DMS153 (cell line): Measurements from ENCODE around the gene OTOGL.
"Not testable (repeated sequence)": the region's sequence is repeated elsewhere in the genome, so short reads cannot be mapped to it uniquely, and the experiment has no call there.

Experiments
- DNase-seq: peaks from one replicate; lab custom pipeline; 2025; lab: John Stamatoyannopoulos, UW

The OTOGL gene

GRCh38 chr12:80135624-80136023 lies 36.3 kb downstream of the OTOGL start:
- no peak for DNase-seq

GRCh38 chr12:80140005-80140404 lies 40.7 kb downstream of the OTOGL start:
- DNase-seq = no peak

- DNase-seq = no peak
These were observed 43.3 kb downstream of the OTOGL start for GRCh38 chr12:80142640-80143039.

- no peak for DNase-seq
These were observed 44.2 kb downstream of the OTOGL start for GRCh38 chr12:80143537-80143936.

GRCh38 chr12:80149547-80150313 lies 50.4 kb downstream of the OTOGL start:
- not testable (repeated sequence) for DNase-seq

- DNase-seq = no peak
These were observed 51.8 kb downstream of the OTOGL start for GRCh38 chr12:80151131-80151530.

GRCh38 chr12:80154261-80154660 lies 54.9 kb downstream of the OTOGL start:
- DNase-seq = no peak

- DNase-seq = no peak
These were observed 57.0 kb downstream of the OTOGL start for GRCh38 chr12:80156306-80156705.

- no peak for DNase-seq
These were observed 58.3 kb downstream of the OTOGL start for GRCh38 chr12:80157645-80158044.

GRCh38 chr12:80161612-80162011 lies 62.3 kb downstream of the OTOGL start:
- no peak for DNase-seq

- no peak for DNase-seq
These were observed 62.8 kb downstream of the OTOGL start for GRCh38 chr12:80162177-80162576.

GRCh38 chr12:80165746-80166145 lies 66.4 kb downstream of the OTOGL start:
- DNase-seq = no peak

- DNase-seq = no peak
These were observed 67.4 kb downstream of the OTOGL start for GRCh38 chr12:80166751-80167150.

GRCh38 chr12:80168936-80169335 lies 69.6 kb downstream of the OTOGL start:
- no peak for DNase-seq

- DNase-seq = no peak
These were observed 71.6 kb downstream of the OTOGL start for GRCh38 chr12:80170915-80171314.

- no peak for DNase-seq
These were observed 73.9 kb downstream of the OTOGL start for GRCh38 chr12:80173083-80173864.

- DNase-seq = no peak
These were observed 76.1 kb downstream of the OTOGL start for GRCh38 chr12:80175307-80175930.

- DNase-seq = no peak
These were observed 77.4 kb downstream of the OTOGL start for GRCh38 chr12:80176706-80177105.

GRCh38 chr12:80178846-80179245 lies 79.5 kb downstream of the OTOGL start:
- no peak for DNase-seq

- no peak for DNase-seq
These were observed 84.6 kb downstream of the OTOGL start for GRCh38 chr12:80183939-80184338.

- DNase-seq = no peak
These were observed 85.6 kb downstream of the OTOGL start for GRCh38 chr12:80184926-80185325.

- DNase-seq = peak; percentile 85
These were observed 87.4 kb downstream of the OTOGL start for GRCh38 chr12:80186727-80187217.

GRCh38 chr12:80187660-80188090 lies 88.3 kb downstream of the OTOGL start:
- peak; percentile 71 for DNase-seq
